PFSK-1 (cell line): ENCODE data around the gene AQP5.

Experiments used
- FOXP2 ChIP-seq: optimal IDR thresholded peaks from 2 replicates; pipeline ENCODE3; 2011; ENCODE audit warnings: borderline replicate concordance, control low read depth, inconsistent platforms; ENCODE audit not compliant: insufficient read depth; ENCODE audit errors: extremely low read length, extremely low read depth
- POLR2AphosphoS5 ChIP-seq: IDR thresholded peaks from 2 replicates; pipeline ENCODE4 v1.6.1; 2012; ENCODE audit warnings: low read depth, mild to moderate bottlenecking, control low read depth, low read length, moderate library complexity
- REST ChIP-seq, 2 experiments: IDR thresholded peaks; 2 replicates each; pipeline versions ENCODE4 v1.6.1 to v1.8.0; 2011 to 2012; ENCODE audit warnings: low read depth in 2 of 2, low read length in 2 of 2, control low read depth in 1 of 2, inconsistent platforms in 1 of 2, mild to moderate bottlenecking in 1 of 2, moderate library complexity in 1 of 2; ENCODE audit not compliant: insufficient read depth in 1 of 2
- SIN3A ChIP-seq: IDR thresholded peaks from 2 replicates; pipeline ENCODE4 v1.6.1; 2012; ENCODE audit warnings: mild to moderate bottlenecking, low read length, moderate library complexity, borderline replicate concordance; ENCODE audit not compliant: insufficient read depth
- TAF1 ChIP-seq: IDR thresholded peaks from 2 replicates; pipeline ENCODE4 v1.6.1; 2012; ENCODE audit warnings: low read length, control low read depth, borderline replicate concordance; ENCODE audit not compliant: insufficient read depth

GRCh38 chr12:49968471-49968870, 6.8 kb downstream of the AQP5 start:
- TF ChIP-seq POLR2AphosphoS5 (no peak), REST (IDR thresholded peaks at IDR 0.05; ENCODE audit: insufficient read depth in 1 of 2, low read depth in 2 of 2, low read length in 2 of 2) (no peak), SIN3A (no peak), FOXP2 (no peak), TAF1 (no peak)
